Measurements from ENCODE around the gene LIME1.

DNA sequence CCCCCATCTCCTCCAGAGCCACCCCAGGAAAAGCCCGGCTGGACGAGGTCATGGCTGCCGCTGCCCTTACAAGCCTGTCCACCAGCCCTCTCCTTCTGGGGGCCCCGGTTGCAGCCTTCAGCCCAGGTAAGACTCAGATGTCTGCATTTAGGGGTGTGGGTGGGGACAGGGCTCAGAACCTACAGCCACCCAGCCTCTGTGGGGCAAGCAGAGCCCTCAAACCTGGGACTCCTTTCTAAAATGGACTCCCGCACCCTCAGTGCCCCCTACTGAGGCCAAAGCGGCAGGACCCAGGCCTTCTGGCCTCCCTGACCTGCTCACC lies 4.9 kb downstream of the LIME1 start:
- TF ChIP-seq, protein P1, sequence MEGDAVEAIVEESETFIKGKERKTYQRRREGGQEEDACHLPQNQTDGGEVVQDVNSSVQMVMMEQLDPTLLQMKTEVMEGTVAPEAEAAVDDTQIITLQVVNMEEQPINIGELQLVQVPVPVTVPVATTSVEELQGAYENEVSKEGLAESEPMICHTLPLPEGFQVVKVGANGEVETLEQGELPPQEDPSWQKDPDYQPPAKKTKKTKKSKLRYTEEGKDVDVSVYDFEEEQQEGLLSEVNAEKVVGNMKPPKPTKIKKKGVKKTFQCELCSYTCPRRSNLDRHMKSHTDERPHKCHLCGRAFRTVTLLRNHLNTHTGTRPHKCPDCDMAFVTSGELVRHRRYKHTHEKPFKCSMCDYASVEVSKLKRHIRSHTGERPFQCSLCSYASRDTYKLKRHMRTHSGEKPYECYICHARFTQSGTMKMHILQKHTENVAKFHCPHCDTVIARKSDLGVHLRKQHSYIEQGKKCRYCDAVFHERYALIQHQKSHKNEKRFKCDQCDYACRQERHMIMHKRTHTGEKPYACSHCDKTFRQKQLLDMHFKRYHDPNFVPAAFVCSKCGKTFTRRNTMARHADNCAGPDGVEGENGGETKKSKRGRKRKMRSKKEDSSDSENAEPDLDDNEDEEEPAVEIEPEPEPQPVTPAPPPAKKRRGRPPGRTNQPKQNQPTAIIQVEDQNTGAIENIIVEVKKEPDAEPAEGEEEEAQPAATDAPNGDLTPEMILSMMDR (IDR thresholded peaks at IDR 0.05): no peak
- TF ChIP-seq POLR2A (IDR thresholded peaks at IDR 0.05): no peak
